22Rv1 (cell line): ENCODE results near the gene WDR72.
A peak's percentile ranks its signal among the peaks of the same experiment; 100 is the strongest.

ENCODE experiments used
- H3K27ac ChIP-seq: fragments of 450-650 bp; 2 replicates; pipeline ENCODE4 v1.5.1; 2017
- CTCF ChIP-seq: fragments of 450-650 bp; IDR thresholded peaks from 2 replicates; pipeline ENCODE4 v1.5.1; 2017; ENCODE audit warnings: mild to moderate bottlenecking
- ZFX ChIP-seq: fragments of 450-650 bp; IDR thresholded peaks from 2 replicates; pipeline ENCODE4 v1.6.1; 2017; ENCODE audit warnings: antibody characterized with exemption, borderline replicate concordance

Gene WDR72

GRCh38 chr15:53665930-53666329, 93.5 kb downstream of the WDR72 start:
- peak; percentile 24; the same call in 1 of the 2 replicates for TF ChIP-seq CTCF
- no peak for TF ChIP-seq ZFX
- no peak overlapping the region for H3K27ac ChIP-seq

DNA sequence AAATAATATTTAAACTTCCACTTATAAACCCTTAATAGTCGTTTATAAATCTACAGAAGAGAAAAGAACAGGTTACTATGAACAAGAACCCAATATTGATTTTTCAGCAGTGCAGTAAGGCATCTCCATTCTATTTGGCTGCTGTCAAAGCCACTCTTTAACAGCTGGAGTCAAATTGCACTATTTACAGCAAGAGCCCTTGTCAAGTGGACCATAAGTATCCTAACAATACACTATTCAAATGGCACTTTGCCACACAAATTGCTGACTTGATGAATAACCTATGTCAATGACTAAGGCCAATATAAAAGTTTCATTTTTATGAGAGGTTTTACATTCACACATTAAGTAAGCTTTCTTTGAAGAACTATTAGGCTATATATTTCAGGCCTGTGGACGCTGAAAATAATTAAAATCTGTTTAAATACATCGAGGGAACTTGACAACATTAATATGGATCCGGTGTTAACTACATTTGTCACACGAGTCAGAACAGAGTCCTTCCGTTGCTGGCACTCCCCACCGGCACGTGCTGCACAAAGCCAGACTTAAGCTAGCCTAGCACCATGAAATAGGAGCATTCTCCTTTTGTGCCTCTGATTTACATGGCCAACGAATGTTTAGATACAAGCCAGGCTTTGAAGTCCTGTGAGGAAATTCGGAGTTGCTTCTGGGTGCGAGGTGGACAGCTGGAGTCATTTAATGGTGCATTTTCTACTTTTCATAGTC, 100.5 kb downstream of the WDR72 start:
- TF ChIP-seq ZFX (no peak), CTCF (no peak)
- H3K27ac ChIP-seq, result no peak overlapping the region

GRCh38 chr15:53658255-53658654, 101.2 kb downstream of the WDR72 start:
- TF ChIP-seq CTCF (no peak), ZFX (no peak)
- H3K27ac ChIP-seq, result no peak overlapping the region

DNA sequence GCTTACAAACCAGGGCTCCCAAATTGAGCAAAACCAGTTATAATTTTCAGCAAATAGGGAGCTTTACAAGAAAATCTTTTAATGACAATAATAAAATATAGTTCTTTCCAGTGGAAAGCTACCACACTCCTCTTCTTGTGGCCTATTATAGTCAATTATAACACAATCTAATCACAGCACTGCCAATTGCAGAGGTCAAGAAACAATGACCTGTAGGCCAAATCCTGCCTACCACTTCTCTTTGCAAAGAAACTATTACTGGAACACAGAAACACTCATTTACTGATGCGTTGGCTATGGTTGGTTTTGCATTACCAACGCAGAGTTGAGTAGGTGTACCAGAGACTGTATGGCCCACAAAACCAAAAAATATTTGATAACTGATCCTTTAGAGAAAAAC, 110.5 kb downstream of the WDR72 start:
- TF ChIP-seq CTCF, result no peak
- no peak for TF ChIP-seq ZFX
- no peak overlapping the region for H3K27ac ChIP-seq

DNA sequence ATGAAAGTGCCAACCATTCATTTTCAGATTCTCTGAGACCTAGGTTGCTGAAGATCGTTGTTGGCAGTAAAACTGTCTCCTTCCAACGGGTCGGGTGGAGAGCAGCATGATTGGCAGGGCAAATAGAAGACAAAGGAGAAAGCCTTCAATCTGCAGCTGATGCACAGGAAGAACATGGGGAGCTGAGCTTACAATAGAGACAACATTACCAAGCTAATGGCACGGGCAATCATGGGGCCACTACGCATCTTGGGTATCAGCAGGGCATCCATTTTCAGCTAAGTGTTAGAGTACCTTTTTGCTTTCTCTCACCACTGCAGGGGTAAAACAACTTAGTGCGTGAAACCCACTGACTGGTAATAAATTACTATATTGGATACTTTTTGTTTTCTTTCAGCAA, 114.8 kb downstream of the WDR72 start:
- TF ChIP-seq CTCF (no peak), ZFX (no peak)
- H3K27ac ChIP-seq, result no peak overlapping the region

DNA sequence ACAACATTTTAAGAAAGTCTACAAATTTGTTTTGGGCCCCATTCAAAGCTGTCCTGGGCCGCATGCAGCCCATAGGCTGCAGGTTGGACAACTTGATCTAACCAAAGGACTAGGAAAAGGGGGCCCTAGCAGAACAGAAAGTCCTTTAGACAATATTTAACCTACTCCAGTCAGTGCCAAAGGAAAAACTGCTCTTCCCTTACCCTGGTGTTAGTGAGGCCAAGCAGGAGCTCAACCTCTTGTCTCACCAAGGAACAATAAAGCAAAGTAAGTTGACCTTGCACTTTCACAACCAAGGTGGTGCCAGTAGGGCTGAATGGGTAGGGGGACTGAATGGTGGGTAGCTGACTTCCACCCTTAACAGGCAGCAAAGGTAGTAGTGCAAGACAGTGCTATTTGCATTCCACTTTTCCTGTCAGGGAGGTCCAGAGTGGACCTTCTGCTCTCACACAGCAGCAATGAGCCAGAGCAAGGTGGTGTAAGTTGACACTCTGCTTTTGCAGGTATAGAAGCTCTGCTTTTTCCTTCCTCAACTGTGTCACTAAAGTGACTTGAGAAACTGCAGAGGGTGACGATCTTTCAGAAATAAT, 124.9 kb downstream of the WDR72 start:
- TF ChIP-seq CTCF (no peak), ZFX (no peak)
- H3K27ac ChIP-seq, result no peak overlapping the region

DNA sequence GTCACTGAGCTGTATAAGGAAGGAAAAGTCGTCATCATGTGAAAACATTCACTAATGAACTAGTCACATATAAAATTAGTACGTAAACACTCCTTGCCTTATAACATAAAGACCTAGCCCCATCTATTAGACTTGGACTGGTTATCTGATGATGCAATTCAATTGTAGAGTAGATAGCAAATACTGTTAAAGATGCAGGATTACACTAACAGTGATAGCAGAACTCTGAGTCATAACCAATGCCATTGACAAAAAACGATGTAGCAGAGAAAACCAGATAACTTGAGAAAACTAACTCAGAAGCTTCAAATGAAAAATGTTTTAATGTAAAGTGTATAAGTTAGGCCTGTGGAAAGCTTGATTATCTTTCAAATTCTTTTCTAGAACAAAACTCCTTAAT, 132.2 kb downstream of the WDR72 start:
- no peak overlapping the region for H3K27ac ChIP-seq
- TF ChIP-seq ZFX (no peak), CTCF (no peak)
